HG02840 (cell line): Measurements from ENCODE around the gene CASS4.
A peak's percentile ranks its signal among the peaks of the same experiment; 100 is the strongest.
"Not testable (repeated sequence)": the region's sequence is repeated elsewhere in the genome, so short reads cannot be mapped to it uniquely, and the experiment has no call there.

Source experiments
- ATAC-seq: cut with Tn5 transposase; IDR thresholded peaks from one replicate; pipeline ENCODE4 v1.9.1; 2021; ENCODE audit warnings: mild to moderate bottlenecking, moderate library complexity, moderate number of reproducible peaks; ENCODE audit not compliant: unreplicated experiment, low FRiP score

CASS4 gene

GRCh38 chr20:56411759-56412472, at the start of gene CASS4:
CASS4 (plus strand) TSS chr20:56412260; CDS start chr20:56412459, 199 bp downstream.
- peak; percentile 59 for ATAC-seq

- ATAC-seq: no peak
These were observed 49.1 kb upstream of the CASS4 start for GRCh38 chr20:56362833-56363413.

DNA sequence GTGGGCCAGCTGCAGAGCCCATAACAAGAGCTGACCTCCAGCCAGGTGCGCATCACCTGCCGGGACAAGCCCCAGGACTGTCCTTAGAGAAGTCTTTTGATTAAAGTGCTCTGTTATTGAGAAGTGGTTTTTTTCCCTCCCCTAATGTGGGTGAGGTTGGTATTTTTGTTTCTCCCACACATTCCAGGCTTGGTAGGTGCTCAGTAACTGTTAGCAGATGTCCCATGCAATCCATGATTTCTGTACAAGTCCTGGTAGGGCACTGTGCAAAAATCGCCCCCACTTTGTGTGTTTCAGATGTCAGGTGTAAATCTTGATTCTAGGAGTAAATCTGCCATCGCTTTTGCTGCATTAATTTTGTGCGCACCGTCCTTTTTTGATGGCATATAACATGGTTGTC, 48.6 kb upstream of the CASS4 start:
- no peak for ATAC-seq

- no peak for ATAC-seq
These were observed 43.5 kb upstream of the CASS4 start for GRCh38 chr20:56368351-56369134.

GRCh38 chr20:56369179-56369578, 42.9 kb upstream of the CASS4 start:
- no peak for ATAC-seq

GRCh38 chr20:56371977-56372376, 40.1 kb upstream of the CASS4 start:
- no peak for ATAC-seq

- ATAC-seq: no peak
These were observed 39.2 kb upstream of the CASS4 start for GRCh38 chr20:56372850-56373249.

- no peak for ATAC-seq
These were observed 38.1 kb upstream of the CASS4 start for GRCh38 chr20:56373942-56374341.

- no peak for ATAC-seq
These were observed 35.7 kb upstream of the CASS4 start for GRCh38 chr20:56376331-56376730.

- no peak for ATAC-seq
These were observed 33.7 kb upstream of the CASS4 start for GRCh38 chr20:56378386-56378785.

DNA sequence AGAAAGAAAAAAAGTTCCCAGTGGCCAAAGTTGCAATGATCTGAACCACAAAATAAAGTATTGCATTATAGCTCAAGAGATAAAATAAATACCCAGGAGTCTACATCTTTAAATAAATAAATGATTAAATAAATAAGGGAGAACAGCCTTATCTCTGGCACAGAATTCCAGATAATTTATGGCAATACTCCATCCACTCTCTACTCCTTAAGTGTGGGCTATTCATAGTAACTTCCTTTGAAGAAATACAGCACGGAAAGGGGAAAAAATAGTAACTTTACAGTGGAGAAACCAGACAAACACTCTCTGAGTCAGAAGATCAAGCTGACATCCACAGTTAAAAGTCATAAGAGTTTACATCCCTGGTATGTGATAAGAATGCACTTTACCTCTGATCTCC, 31.7 kb upstream of the CASS4 start:
- ATAC-seq: no peak

DNA sequence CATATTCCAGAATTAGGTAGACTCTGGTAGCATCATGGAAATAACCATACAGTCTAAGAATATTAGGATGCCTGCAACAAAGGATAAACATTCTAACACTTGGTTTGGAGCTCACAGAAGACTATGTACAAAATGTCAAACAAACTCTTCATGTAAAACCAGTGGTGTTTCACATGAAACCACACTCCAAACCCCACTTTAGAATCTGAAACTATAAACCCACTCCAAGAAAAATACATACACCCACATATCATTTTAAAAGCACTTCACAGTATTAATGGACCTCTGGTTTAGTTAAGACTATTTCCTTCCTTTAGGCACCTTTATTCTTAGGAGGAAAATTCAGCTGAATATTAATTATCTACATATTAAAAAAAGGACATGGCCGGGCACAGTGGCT, 30.6 kb upstream of the CASS4 start:
- ATAC-seq: no peak

DNA sequence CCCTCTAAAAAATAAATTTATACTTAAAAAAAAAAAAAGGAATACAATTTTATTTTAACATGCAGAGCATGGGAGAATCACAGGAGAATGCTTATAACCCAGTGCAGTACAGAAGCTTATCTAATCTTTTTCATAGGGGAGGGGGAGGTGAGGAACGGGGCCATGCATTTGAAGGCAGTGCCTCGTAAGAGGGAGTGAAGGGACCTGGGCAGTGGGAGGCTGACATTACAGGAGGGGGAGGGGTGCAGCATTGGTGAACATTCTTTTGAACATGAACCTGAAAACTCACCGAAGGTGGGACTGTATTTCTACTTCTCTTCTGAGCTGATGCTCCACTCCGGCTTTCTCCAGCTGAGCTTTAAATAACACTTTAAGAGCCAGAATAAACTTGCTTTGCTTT, 29.4 kb upstream of the CASS4 start:
- no peak for ATAC-seq

GRCh38 chr20:56383334-56383733, 28.7 kb upstream of the CASS4 start:
- ATAC-seq: no peak

DNA sequence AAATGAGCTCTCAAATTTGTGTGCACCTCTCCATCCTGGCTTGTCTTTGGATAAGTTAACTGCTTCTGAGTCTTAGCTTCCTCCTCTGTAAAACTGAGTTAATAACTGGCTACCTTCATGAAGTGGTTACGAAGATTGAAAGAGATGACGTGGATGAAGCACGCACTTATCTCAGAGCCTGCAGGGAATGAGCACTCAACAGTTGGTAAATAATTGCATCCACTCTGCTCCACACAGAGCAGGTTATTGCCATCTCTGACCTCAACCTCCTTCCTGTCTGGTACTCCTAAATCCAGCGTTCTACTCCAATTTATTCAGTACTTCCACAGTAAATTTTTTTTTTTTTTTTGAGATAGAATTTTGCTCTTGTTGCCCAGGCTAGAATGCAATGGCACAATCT, 26.9 kb upstream of the CASS4 start:
- ATAC-seq: no peak

DNA sequence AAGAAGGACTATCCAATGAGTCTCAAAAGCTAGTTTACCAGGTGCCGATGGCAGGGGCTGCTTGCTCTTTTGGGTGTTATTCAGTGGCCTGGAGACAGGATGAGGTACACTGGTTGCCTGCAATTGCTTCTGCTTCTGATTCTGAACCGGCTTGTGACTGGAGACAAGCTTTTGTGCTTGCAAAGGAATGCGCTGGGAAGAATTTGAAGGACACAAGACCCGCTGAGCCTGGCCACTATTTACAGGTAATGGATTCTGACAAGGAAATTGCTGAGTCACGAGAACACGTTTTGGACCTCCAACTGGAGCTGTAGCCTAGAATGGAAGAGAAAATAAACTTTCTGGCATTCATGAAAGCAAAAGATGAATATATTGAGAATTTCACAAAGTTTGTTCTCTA, 25.8 kb upstream of the CASS4 start:
- no peak for ATAC-seq

DNA sequence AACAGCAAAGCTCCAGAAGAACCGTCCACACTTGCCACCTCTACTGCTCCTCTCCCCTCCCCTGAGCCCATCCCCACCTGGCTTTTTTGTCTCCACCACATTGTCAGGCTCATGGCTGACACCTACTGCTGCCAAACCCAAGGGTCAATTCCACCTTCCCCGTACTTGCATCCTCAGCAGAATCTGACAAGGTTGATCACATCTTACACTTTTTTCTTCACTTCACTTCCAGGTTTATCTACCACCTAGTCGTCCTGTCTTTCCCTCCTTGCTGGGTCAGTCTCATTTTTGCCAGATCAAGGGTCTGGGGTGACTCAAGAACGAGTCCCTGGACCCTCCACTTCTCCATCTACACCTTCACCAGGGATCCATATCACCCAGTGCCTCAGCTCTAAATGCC, 23.2 kb upstream of the CASS4 start:
- no peak for ATAC-seq

DNA sequence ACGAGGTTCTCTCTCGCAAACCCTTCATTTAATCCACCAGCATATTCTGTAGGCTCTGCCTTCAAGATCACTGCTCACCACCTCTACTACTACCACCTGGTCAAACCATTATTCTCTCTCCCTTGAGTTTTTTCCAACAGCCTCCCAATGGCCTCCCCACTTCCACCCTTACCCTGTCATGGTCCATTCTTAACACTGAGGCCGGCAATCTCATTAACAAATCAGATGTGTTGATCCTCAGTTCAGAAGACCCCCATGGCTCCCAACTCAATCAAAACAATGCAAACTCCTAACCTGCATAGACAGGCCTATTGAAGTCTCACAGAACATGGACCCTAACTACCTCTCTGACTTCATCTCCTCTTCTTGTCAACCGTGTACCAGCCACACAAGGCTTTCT, 22.3 kb upstream of the CASS4 start:
- no peak for ATAC-seq

DNA sequence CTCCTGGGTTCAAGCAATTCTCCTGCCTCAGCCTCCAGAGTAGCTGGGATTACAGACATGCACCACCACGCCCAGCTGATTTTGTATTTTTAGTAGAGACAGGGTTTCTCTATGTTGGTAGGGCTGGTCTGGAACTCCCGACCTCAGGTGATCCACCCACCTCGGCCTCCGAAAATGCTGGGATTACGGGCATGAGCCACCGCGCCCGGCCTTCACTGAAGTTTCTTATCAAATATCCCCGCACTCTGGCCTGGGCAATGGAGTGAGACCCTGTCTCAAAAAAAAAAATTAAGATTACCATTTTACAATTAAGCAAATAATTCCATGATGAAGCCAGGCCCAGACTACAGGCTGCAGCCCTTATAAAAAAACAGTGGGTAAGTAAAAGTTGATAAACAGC, 21.7 kb upstream of the CASS4 start:
- ATAC-seq: not testable (repeated sequence)

DNA sequence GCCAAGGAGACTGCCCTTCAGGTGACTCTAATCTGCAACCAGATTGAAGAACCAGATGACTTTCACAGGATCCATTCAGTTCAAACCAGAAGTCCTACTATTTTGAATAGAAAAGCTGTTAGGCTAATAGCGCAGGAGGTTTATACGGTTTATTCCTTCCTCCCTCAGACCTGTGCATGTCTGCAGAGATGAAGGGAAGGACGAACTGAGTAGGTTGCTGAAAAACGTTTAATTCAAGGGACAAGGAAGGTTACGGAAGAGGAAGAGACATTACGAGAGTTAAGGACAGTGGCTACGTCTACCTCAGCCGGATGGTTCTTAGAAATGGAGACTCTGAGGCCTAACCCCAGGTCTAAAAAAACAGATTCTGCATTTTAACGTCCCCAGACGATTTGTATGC, 21.0 kb upstream of the CASS4 start:
- no peak for ATAC-seq

GRCh38 chr20:56391596-56392131, 20.4 kb upstream of the CASS4 start:
- ATAC-seq: peak; percentile 28
